Epidermal melanocyte (primary cell): ENCODE measurements around the gene CYP2W1.
"Not testable (repeated sequence)": the region's sequence is repeated elsewhere in the genome, so short reads cannot be mapped to it uniquely, and the experiment has no call there.

ENCODE experiments used
- DNase-seq: peaks from one replicate; pipeline ENCODE4 v3.0.0; 2011; ENCODE audit warnings: low spot score; ENCODE audit not compliant: insufficient read length

CYP2W1 gene

GRCh38 chr7:983004-983615 lies at the start of gene CYP2W1:
CYP2W1 (plus strand) TSS chr7:983181; CDS start chr7:983212, 31 bp downstream.
- no peak for DNase-seq

- DNase-seq, result no peak
Observed at GRCh38 chr7:934469-935163, 48.4 kb upstream of the CYP2W1 start.

- DNase-seq, result no peak
Observed at GRCh38 chr7:935164-935873, 47.7 kb upstream of the CYP2W1 start.

- DNase-seq, result no peak
Observed at GRCh38 chr7:935874-936385, 47.1 kb upstream of the CYP2W1 start.

- DNase-seq, result no peak
Observed at GRCh38 chr7:936386-937054, 46.5 kb upstream of the CYP2W1 start.

GRCh38 chr7:937856-938484 lies 45.0 kb upstream of the CYP2W1 start:
- DNase-seq, result no peak

GRCh38 chr7:938546-939185 lies 44.3 kb upstream of the CYP2W1 start:
- DNase-seq, result no peak

- no peak for DNase-seq
Observed at GRCh38 chr7:939843-940242, 43.1 kb upstream of the CYP2W1 start.

GRCh38 chr7:940599-941408 lies 42.2 kb upstream of the CYP2W1 start:
- no peak for DNase-seq

- not testable (repeated sequence) for DNase-seq
Observed at GRCh38 chr7:943793-944192, 39.2 kb upstream of the CYP2W1 start.

GRCh38 chr7:944744-945143 lies 38.2 kb upstream of the CYP2W1 start:
- DNase-seq, result no peak

GRCh38 chr7:945147-945555 lies 37.8 kb upstream of the CYP2W1 start:
- no peak for DNase-seq

GRCh38 chr7:945556-946255 lies 37.3 kb upstream of the CYP2W1 start:
- DNase-seq, result no peak

GRCh38 chr7:946256-946996 lies 36.6 kb upstream of the CYP2W1 start:
- DNase-seq, result no peak

- DNase-seq, result no peak
Observed at GRCh38 chr7:947391-948210, 35.4 kb upstream of the CYP2W1 start.

GRCh38 chr7:949021-949934 lies 33.7 kb upstream of the CYP2W1 start:
- no peak for DNase-seq
